ENCODE results near the gene ARRB2. TPM values are rescaled to one million over a fixed set of nuclear protein-coding genes. Genes with fewer than 3 reads are reported as not detected.

The ARRB2 gene
- total RNA-seq, 1 experiment from 2014 or later: 75.3 TPM

GRCh38 chr17:4739122-4740024 is 28.9 kb downstream of the ARRB2 start, which contains the start of the genes CXCL16 and ZMYND15:
Gene CXCL16, minus strand, starts transcription at chr17:4739928. Its CDS starts 589 bp downstream, at chr17:4739339.
Gene ZMYND15, plus strand, starts transcription at chr17:4739833. Its CDS starts 716 bp downstream, at chr17:4740549.
- H3K4me1 ChIP-seq (ENCODE audit: insufficient read depth, low read length): no peaks in the 10 kb centered on the region
- peak within 1 kb of the TSS in 1 of 3 experiments; percentile 32; a peak in 1 of 7 replicates for H3K27ac Mint-ChIP-seq
- no peaks in the 10 kb centered on the region for H3K79me2 ChIP-seq (ENCODE audit: insufficient read depth, low read length)

More at GRCh38 chr17:4739122-4740024, 28.9 kb downstream of the ARRB2 start, which contains the start of the genes CXCL16 and ZMYND15:
- peak within 1 kb of the TSS; percentile 72 for H3K4me2 ChIP-seq (ENCODE audit: insufficient read depth, insufficient read length, low read length)
- peaks cover 11 to 16% of the 10 kb centered on the region in 2 experiments; a peak in 3 of 4 replicates for H3K4me1 Mint-ChIP-seq
- H3K4ac ChIP-seq (ENCODE audit: low read depth, low read length): no peak within 1 kb of the TSS
- no peak within 1 kb of the TSS for H2AK5ac ChIP-seq (ENCODE audit: insufficient read length, low read length)
- H3K18ac ChIP-seq (ENCODE audit: insufficient read length, low read depth, low read length): no peak within 1 kb of the TSS
- peaks cover 0 to 3% (median 0%) of the 10 kb centered on the region in 3 experiments; a peak in 1 of 7 replicates for H3K36me3 Mint-ChIP-seq (ENCODE audit: insufficient read depth in 1 of 3, low read depth in 3 of 3)
- H3K27me3 ChIP-seq (ENCODE audit: insufficient read depth, low read length): peaks cover 35% of the 10 kb centered on the region
- no peak within 1 kb of the TSS for H4K5ac ChIP-seq (ENCODE audit: insufficient read length, low read depth, low read length)
- no peak within 1 kb of the TSS for H2BK12ac ChIP-seq (ENCODE audit: insufficient read length, low read depth, low read length)
- H3K56ac ChIP-seq (ENCODE audit: insufficient read length, low read depth, low read length): no peak within 1 kb of the TSS
- H4K20me1 ChIP-seq (ENCODE audit: control insufficient read depth, insufficient read depth, insufficient read length): no peaks in the 10 kb centered on the region
- H3K9ac ChIP-seq (ENCODE audit: extremely low read depth, insufficient read length, low read length): no peak within 1 kb of the TSS
- no peak within 1 kb of the TSS for H2BK20ac ChIP-seq (ENCODE audit: low read depth, low read length, poor library complexity, severe bottlenecking)
- TF ChIP-seq CTCF (conservative IDR thresholded peaks at IDR 0.05): no peak
- no peak within 1 kb of the TSS for H3K14ac ChIP-seq (ENCODE audit: insufficient read depth, low read length)
- H2AFZ ChIP-seq (ENCODE audit: low read length): no peak within 1 kb of the TSS
- no peak within 1 kb of the TSS for H4K8ac ChIP-seq (replicated peaks; ENCODE audit: insufficient read length, low read depth, low read length)
- H3K9me3 Mint-ChIP-seq: no peaks in the 10 kb centered on the region
- no peak within 1 kb of the TSS for H3K27ac ChIP-seq (ENCODE audit: insufficient read length, low read depth, low read length)
- H3K23me2 ChIP-seq (ENCODE audit: insufficient read length, low read depth, low read length, poor library complexity, severe bottlenecking): peaks cover 11% of the 10 kb centered on the region
- H3K27me3 Mint-ChIP-seq (ENCODE audit: low read depth): peaks cover 92% of the 10 kb centered on the region
- H3T11ph ChIP-seq (ENCODE audit: low read length): no peak within 1 kb of the TSS
- no peak within 1 kb of the TSS for H2BK5ac ChIP-seq (ENCODE audit: insufficient read length, low read length)
- no peaks in the 10 kb centered on the region for H3K9me3 ChIP-seq (ENCODE audit: control insufficient read depth, low read depth, low read length)
- WGBS (ENCODE audit: extremely low coverage, insufficient read length, low lambda C conversion rate): no CpG with 5 or more reads among the region's 100 CpGs
- peak; percentile 59 for DNase-seq
- H3K79me1 ChIP-seq (ENCODE audit: insufficient read depth, low read depth, low read length, poor library complexity, severe bottlenecking): no peaks in the 10 kb centered on the region
- no peak within 1 kb of the TSS for H3K23ac ChIP-seq (ENCODE audit: insufficient read length, low read depth, low read length)
- H2BK15ac ChIP-seq (ENCODE audit: low read depth, low read length): no peak within 1 kb of the TSS
- H3K4me3 Mint-ChIP-seq: peak within 1 kb of the TSS; percentile 62 to 85
- H4K91ac ChIP-seq (ENCODE audit: insufficient read length, low read depth, low read length): no peak within 1 kb of the TSS
- H2BK120ac ChIP-seq (ENCODE audit: low read depth, low read length, poor library complexity, severe bottlenecking): no peak within 1 kb of the TSS
